HepG2 (cell line): ENCODE results near the gene CACNA1C. TPM values are rescaled to one million over a fixed set of nuclear protein-coding genes. Genes with fewer than 3 reads are reported as not detected.
A peak's percentile ranks its signal among the peaks of the same experiment; 100 is the strongest.

Experiments
- ATAC-seq: fragments of 200-7000 bp; cut with Tn5 transposase; 3 replicates; pipeline ENCODE4 v1.9.1; 2020; ENCODE audit warnings: mild to moderate bottlenecking, moderate library complexity
- BruUV-seq: library from RNA; stranded (reverse); fragments of 400-500 nt; replicated peaks from 2 replicates; lab custom pipeline; 2021; lab: Mats Ljungman, UMichigan
- CTCF ChIA-PET: fragments of 300-600 bp; formaldehyde crosslinking; extraction: SDS; loops from one replicate; lab custom pipeline; 2021; ENCODE audit warnings: low total read pairs, inconsistent platforms, low intra/inter-chr PET ratio; lab: Yijun Ruan, JAX
- POLR2A ChIA-PET: fragments of 350-600 bp; sonication (Branson Sonifier 250); formaldehyde crosslinking; loops from one replicate; lab custom pipeline; 2020; ENCODE audit warnings: antibody characterized with exemption, inconsistent platforms; lab: Yijun Ruan, JAX
- DNase-seq: peaks from one replicate; pipeline ENCODE4 v3.0.0-alpha.2; 2015; ENCODE audit warnings: low spot score
- FAIRE-seq: peaks from 3 replicates; lab custom pipeline; 2011; peaks lifted over from hg19 to GRCh38; lab: Jason Lieb, UNC
- H2AFZ ChIP-seq: one replicate; pipeline ENCODE4 v1.6.1; 2011; ENCODE audit warnings: low read length, inconsistent platforms
- H3K27ac ChIP-seq: fragments of 300-600 bp; 3 replicates; pipeline ENCODE4 v1.8.0; 2011; ENCODE audit warnings: mixed run types, mild to moderate bottlenecking, mixed read lengths, low read length, inconsistent platforms; ENCODE audit not compliant: insufficient read depth; ENCODE audit errors: extremely low read length
- H3K27me3 ChIP-seq, 2 experiments: fragments of 200-600 bp in 1 of 2; 2 replicates in 1 of 2; 3 replicates in 1 of 2; pipeline versions ENCODE4 v1.6.0 to v1.8.0; 2011; ENCODE audit warnings: low read length in 2 of 2, mild to moderate bottlenecking in 2 of 2, moderate library complexity in 2 of 2, inconsistent platforms in 1 of 2; ENCODE audit not compliant: insufficient read depth in 2 of 2, control insufficient read depth in 1 of 2
- H3K36me3 ChIP-seq, 2 experiments: fragments of 200-600 bp in 1 of 2; replicated peaks in 1 of 2; 2 replicates in 1 of 2; 3 replicates in 1 of 2; pipeline versions ENCODE4 v1.5.1 to v1.8.0; 2011; ENCODE audit warnings: low read length in 2 of 2, inconsistent platforms in 1 of 2; ENCODE audit not compliant: insufficient read depth in 2 of 2, control insufficient read depth in 1 of 2
- H3K4me1 ChIP-seq: 2 replicates; pipeline ENCODE4 v1.5.1; 2012; ENCODE audit warnings: low read length, inconsistent platforms; ENCODE audit not compliant: insufficient read depth
- H3K4me2 ChIP-seq: 2 replicates; pipeline ENCODE4 v1.6.0; 2011; ENCODE audit warnings: low read depth, low read length, inconsistent platforms
- H3K4me3 ChIP-seq, 3 experiments: fragments of 200-600 bp in 1 of 3; sonication (generic), shearing (Covaris generic) in 1 of 3; replicated peaks in 1 of 3; 2 replicates each; pipeline ENCODE4 v1.5.1; 2011 to 2016; ENCODE audit warnings: low read length in 3 of 3, inconsistent platforms in 2 of 3, low read depth in 2 of 3, mild to moderate bottlenecking in 2 of 3, control low read depth in 1 of 3, mixed read lengths in 1 of 3; ENCODE audit not compliant: insufficient read depth in 1 of 3
- H3K79me2 ChIP-seq: one replicate; pipeline ENCODE4 v1.6.1; 2011; ENCODE audit warnings: low read length, inconsistent platforms; ENCODE audit not compliant: insufficient read depth
- H3K9ac ChIP-seq: 2 replicates; pipeline ENCODE4 v1.6.0; 2011; ENCODE audit warnings: mild to moderate bottlenecking, low read depth, low read length, inconsistent platforms; ENCODE audit not compliant: insufficient read depth
- H3K9me3 ChIP-seq: 2 replicates; pipeline ENCODE4 v1.5.1; 2012; ENCODE audit warnings: mild to moderate bottlenecking, low read length
- H4K20me1 ChIP-seq: 2 replicates; pipeline ENCODE4 v1.6.0; 2011; ENCODE audit warnings: inconsistent platforms, mild to moderate bottlenecking, low read length, moderate library complexity; ENCODE audit not compliant: insufficient read depth
- ARID2 ChIP-seq: sonication (generic); formaldehyde crosslinking; IDR thresholded peaks from 2 replicates; pipeline ENCODE4 v1.8.1; 2022; ENCODE audit warnings: mild to moderate bottlenecking, missing genetic modification reagents, borderline replicate concordance
- ELF3 ChIP-seq: IDR thresholded peaks from 2 replicates; pipeline ENCODE4 v1.6.1; 2016; ENCODE audit warnings: missing genetic modification reagents, missing compliant biosample characterization
- MEF2D ChIP-seq: sonication (generic); formaldehyde crosslinking; IDR thresholded peaks from 2 replicates; pipeline ENCODE4 v1.5.1; 2020; ENCODE audit warnings: mild to moderate bottlenecking, missing genetic modification reagents
- MTA1 ChIP-seq: sonication (generic); formaldehyde crosslinking; IDR thresholded peaks from 2 replicates; pipeline ENCODE4 v1.4.0; 2020; ENCODE audit warnings: missing genetic modification reagents, mild to moderate bottlenecking, borderline replicate concordance
- RBM39 ChIP-seq: fragments of 200-400 bp; formaldehyde crosslinking; IDR thresholded peaks from one replicate; pipeline ENCODE4 v1.6.1; 2018; ENCODE audit warnings: antibody characterized with exemption, mild to moderate bottlenecking, low read depth, low read length; ENCODE audit not compliant: poor library complexity, severe bottlenecking
- TAF15 ChIP-seq: fragments of 200-400 bp; formaldehyde crosslinking; IDR thresholded peaks from one replicate; pipeline ENCODE4 v1.6.1; 2018; ENCODE audit warnings: mild to moderate bottlenecking, low read depth, low read length; ENCODE audit not compliant: poor library complexity, severe bottlenecking
- TGIF2 ChIP-seq: IDR thresholded peaks from 2 replicates; pipeline ENCODE4 v1.6.1; 2016; ENCODE audit warnings: control low read depth, missing compliant biosample characterization
- ZNF329 ChIP-seq: sonication (generic); formaldehyde crosslinking; IDR thresholded peaks from 2 replicates; pipeline ENCODE4 v1.9.0; 2021; ENCODE audit warnings: low read depth, mild to moderate bottlenecking, missing genetic modification reagents
- ZNF709 ChIP-seq: sonication (generic); formaldehyde crosslinking; IDR thresholded peaks from 2 replicates; pipeline ENCODE4 v1.5.0; 2020; ENCODE audit warnings: mild to moderate bottlenecking, missing genetic modification reagents
- ZNF75D ChIP-seq: sonication (generic); formaldehyde crosslinking; IDR thresholded peaks from 2 replicates; pipeline ENCODE4 v1.8.1; 2023; ENCODE audit warnings: missing genetic modification reagents, mild to moderate bottlenecking, borderline replicate concordance
- WGBS: methylation state at CpG from one replicate; pipeline ENCODE4 v1.1.6; 2017; ENCODE audit warnings: low lambda C conversion rate; 5-methylcytosine and 5-hydroxymethylcytosine counted together
- in situ Hi-C: cut with HindIII; loops from 2 replicates; pipeline ENCODE4 v1.10.0; 2017; ENCODE audit warnings: low pct_unique_long_range_greater_than_20kb; ENCODE audit not compliant: extremely low pct_ligation_motif_present
- intact Hi-C: fragments of 100-400 bp; cut with micrococcal nuclease; formaldehyde crosslinking; loops from one replicate; pipeline ENCODE4 v1.10.0; 2022; ENCODE audit not compliant: unreplicated experiment
- polyA plus RNA-seq, 8 experiments: library from polyadenylated mRNA; depleted of rRNA in 3 of 8; stranded (reverse) in 7 of 8; unstranded in 1 of 8; fragments of >200 nt; fragmentation: Illumina TruSeq in 4 of 8; extraction: Trizol in 4 of 8; gene quantifications; 2 replicates each; pipeline versions ENCODE4 v1.2.1 to v1.2.3, GENCODE V29; 2011 to 2016; ENCODE audit warnings: low read depth in 4 of 8, missing spikeins in 1 of 8, mixed read lengths in 1 of 8; ENCODE audit not compliant: insufficient read depth in 1 of 8
- total RNA-seq, 5 experiments: library from RNA; depleted of rRNA; stranded (reverse); fragments of >200 nt; fragmentation: Illumina TruSeq; extraction: Trizol; gene quantifications; 2 replicates each; pipeline ENCODE4 v1.2.3, GENCODE V29; 2016; ENCODE audit warnings: low read depth in 1 of 5
- TF ChIP-seq, protein P1 (sequence below): sonication (generic); formaldehyde crosslinking; conservative IDR thresholded peaks from 2 replicates; pipeline ENCODE4 v1.4.0; 2020; ENCODE audit warnings: missing genetic modification reagents
- TF ChIP-seq, protein P2 (sequence below): IDR thresholded peaks from 2 replicates; pipeline ENCODE4 v1.6.1; 2012; ENCODE audit warnings: low read length, improper control_type of control experiment

Gene CACNA1C
- total and polyA plus RNA-seq, 2 of the 13 experiments (the other 11 are each of a cell fraction or from before 2014, with no cell fraction given): not detected

- 0% methylated on average over 5 of the region's 6 CpGs for WGBS
- no TSS peak for BruUV-seq
- Histone ChIP-seq H2AFZ (no peak overlapping the region), H4K20me1 (no peaks in the 10 kb centered on the region), H3K4me1 (no peaks in the 10 kb centered on the region), H3K4me3 (no peak overlapping the region), H3K27me3 (peaks cover 3 to 38% of the 10 kb centered on the region in 2 experiments; a peak in 4 of 5 replicates), H3K79me2 (no peaks in the 10 kb centered on the region), H3K9ac (no peak overlapping the region), H3K9me3 (no peaks in the 10 kb centered on the region)
- ChIA-PET POLR2A (no interaction called here), CTCF (no interaction called here)
- DNase-seq (no peak), ATAC-seq (no peak)
- in situ Hi-C loops: no loop called here
- TF ChIP-seq ZNF329 (CRISPR knock-in tag) (0 out of 2 replicates have a peak, but pooled peaks have one; percentile 30), ZNF75D (CRISPR knock-in tag) (no peak)
- TF ChIP-seq, protein P1, sequence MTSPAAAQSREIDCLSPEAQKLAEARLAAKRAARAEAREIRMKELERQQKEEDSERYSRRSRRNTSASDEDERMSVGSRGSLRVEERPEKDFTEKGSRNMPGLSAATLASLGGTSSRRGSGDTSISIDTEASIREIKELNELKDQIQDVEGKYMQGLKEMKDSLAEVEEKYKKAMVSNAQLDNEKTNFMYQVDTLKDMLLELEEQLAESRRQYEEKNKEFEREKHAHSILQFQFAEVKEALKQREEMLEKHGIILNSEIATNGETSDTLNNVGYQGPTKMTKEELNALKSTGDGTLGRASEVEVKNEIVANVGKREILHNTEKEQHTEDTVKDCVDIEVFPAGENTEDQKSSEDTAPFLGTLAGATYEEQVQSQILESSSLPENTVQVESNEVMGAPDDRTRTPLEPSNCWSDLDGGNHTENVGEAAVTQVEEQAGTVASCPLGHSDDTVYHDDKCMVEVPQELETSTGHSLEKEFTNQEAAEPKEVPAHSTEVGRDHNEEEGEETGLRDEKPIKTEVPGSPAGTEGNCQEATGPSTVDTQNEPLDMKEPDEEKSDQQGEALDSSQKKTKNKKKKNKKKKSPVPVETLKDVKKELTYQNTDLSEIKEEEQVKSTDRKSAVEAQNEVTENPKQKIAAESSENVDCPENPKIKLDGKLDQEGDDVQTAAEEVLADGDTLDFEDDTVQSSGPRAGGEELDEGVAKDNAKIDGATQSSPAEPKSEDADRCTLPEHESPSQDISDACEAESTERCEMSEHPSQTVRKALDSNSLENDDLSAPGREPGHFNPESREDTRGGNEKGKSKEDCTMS (CRISPR knock-in tag): no peak
- TF ChIP-seq, all 625 proteins: peak for 1
- intact Hi-C loops: no loop called here
- no peak overlapping the region for H3K27ac ChIP-seq
- no peaks in the 10 kb centered on the region for H3K36me3 ChIP-seq
- FAIRE-seq: no peak
- no peak overlapping the region for H3K4me2 ChIP-seq
Observed at GRCh38 chr12:2319737-2320506, 267.1 kb downstream of the CACNA1C start.

GRCh38 chr12:2320841-2321240, 268.1 kb downstream of the CACNA1C start:
- no peaks in the 10 kb centered on the region for H3K36me3 ChIP-seq
- H4K20me1 ChIP-seq: no peaks in the 10 kb centered on the region
- no TSS peak for BruUV-seq
- intact Hi-C loops (no loop called here), in situ Hi-C loops (no loop called here)
- H3K4me2 ChIP-seq: no peak overlapping the region
- H3K4me1 ChIP-seq: no peaks in the 10 kb centered on the region
- H3K9me3 ChIP-seq: no peaks in the 10 kb centered on the region
- no peak overlapping the region for H3K9ac ChIP-seq
- POLR2A ChIA-PET: no interaction called here
- DNase-seq (no peak), FAIRE-seq (no peak), ATAC-seq (no peak)
- 0% methylated on average over 2 of the region's 4 CpGs for WGBS
- no peak overlapping the region for H3K27ac ChIP-seq
- peaks cover 3 to 34% of the 10 kb centered on the region in 2 experiments; a peak in 4 of 5 replicates for H3K27me3 ChIP-seq
- no peaks in the 10 kb centered on the region for H3K79me2 ChIP-seq
- H2AFZ ChIP-seq: no peak overlapping the region
- no peak overlapping the region for H3K4me3 ChIP-seq
- CTCF ChIA-PET: no interaction called here
- TF ChIP-seq ELF3 (no peak), TGIF2 (CRISPR knock-in tag) (no peak), ZNF709 (no peak), MEF2D (CRISPR knock-in tag) (no peak), MTA1 (CRISPR knock-in tag) (no peak), RBM39 (no peak), ARID2 (CRISPR knock-in tag) (no peak), TAF15 (no peak)
- TF ChIP-seq, protein P2, sequence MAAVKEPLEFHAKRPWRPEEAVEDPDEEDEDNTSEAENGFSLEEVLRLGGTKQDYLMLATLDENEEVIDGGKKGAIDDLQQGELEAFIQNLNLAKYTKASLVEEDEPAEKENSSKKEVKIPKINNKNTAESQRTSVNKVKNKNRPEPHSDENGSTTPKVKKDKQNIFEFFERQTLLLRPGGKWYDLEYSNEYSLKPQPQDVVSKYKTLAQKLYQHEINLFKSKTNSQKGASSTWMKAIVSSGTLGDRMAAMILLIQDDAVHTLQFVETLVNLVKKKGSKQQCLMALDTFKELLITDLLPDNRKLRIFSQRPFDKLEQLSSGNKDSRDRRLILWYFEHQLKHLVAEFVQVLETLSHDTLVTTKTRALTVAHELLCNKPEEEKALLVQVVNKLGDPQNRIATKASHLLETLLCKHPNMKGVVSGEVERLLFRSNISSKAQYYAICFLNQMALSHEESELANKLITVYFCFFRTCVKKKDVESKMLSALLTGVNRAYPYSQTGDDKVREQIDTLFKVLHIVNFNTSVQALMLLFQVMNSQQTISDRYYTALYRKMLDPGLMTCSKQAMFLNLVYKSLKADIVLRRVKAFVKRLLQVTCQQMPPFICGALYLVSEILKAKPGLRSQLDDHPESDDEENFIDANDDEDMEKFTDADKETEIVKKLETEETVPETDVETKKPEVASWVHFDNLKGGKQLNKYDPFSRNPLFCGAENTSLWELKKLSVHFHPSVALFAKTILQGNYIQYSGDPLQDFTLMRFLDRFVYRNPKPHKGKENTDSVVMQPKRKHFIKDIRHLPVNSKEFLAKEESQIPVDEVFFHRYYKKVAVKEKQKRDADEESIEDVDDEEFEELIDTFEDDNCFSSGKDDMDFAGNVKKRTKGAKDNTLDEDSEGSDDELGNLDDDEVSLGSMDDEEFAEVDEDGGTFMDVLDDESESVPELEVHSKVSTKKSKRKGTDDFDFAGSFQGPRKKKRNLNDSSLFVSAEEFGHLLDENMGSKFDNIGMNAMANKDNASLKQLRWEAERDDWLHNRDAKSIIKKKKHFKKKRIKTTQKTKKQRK: no peak
